PFSK-1 (cell line): Measurements from ENCODE around the gene APC2.

ENCODE experiments used
- FOXP2 ChIP-seq: optimal IDR thresholded peaks from 2 replicates; pipeline ENCODE3; 2011; ENCODE audit warnings: borderline replicate concordance, control low read depth, inconsistent platforms; ENCODE audit not compliant: insufficient read depth; ENCODE audit errors: extremely low read length, extremely low read depth
- POLR2AphosphoS5 ChIP-seq: IDR thresholded peaks from 2 replicates; pipeline ENCODE4 v1.6.1; 2012; ENCODE audit warnings: low read depth, mild to moderate bottlenecking, control low read depth, low read length, moderate library complexity
- SIN3A ChIP-seq: IDR thresholded peaks from 2 replicates; pipeline ENCODE4 v1.6.1; 2012; ENCODE audit warnings: mild to moderate bottlenecking, low read length, moderate library complexity, borderline replicate concordance; ENCODE audit not compliant: insufficient read depth
- TAF1 ChIP-seq: IDR thresholded peaks from 2 replicates; pipeline ENCODE4 v1.6.1; 2012; ENCODE audit warnings: low read length, control low read depth, borderline replicate concordance; ENCODE audit not compliant: insufficient read depth
- TF ChIP-seq, protein P1 (sequence below), 2 experiments: IDR thresholded peaks; 2 replicates each; pipeline versions ENCODE4 v1.6.1 to v1.8.0; 2011 to 2012; ENCODE audit warnings: low read depth in 2 of 2, low read length in 2 of 2, control low read depth in 1 of 2, inconsistent platforms in 1 of 2, mild to moderate bottlenecking in 1 of 2, moderate library complexity in 1 of 2; ENCODE audit not compliant: insufficient read depth in 1 of 2

Gene APC2

DNA sequence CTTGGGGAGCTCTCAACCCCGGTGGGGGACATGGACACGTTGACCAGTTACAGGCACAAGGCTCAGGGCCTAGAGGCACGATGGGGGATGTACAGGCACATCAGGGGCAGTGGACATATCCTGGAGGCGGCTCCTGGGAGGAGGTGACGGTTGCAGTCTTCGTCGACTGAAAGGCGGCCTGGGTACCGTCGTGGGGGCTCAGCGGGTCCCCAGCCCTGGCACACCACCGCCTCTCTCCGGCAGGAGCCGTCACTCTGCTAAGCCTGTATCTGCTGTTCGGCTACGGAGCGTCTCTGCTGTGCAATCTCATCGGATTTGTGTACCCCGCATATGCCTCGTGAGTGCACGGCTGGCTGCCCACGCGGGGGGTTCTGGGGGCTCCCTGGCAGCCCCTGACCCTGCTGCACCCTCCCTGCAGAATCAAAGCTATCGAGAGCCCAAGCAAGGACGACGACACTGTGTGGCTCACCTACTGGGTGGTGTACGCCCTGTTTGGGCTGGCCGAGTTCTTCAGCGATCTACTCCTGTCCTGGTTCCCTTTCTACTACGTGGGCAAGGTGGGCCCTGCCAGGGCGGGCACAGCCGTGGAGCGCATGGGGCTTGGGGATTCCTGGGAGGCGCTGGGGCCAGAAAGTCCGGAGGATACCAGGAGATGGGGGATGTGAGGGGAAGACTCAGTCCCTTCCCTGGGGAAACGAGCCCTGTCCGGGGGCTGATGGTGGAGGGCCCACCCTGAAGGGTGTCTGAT, 45.3 kb downstream of the APC2 start:
- TF ChIP-seq TAF1: no peak
- no peak for TF ChIP-seq FOXP2
- TF ChIP-seq, protein P1, sequence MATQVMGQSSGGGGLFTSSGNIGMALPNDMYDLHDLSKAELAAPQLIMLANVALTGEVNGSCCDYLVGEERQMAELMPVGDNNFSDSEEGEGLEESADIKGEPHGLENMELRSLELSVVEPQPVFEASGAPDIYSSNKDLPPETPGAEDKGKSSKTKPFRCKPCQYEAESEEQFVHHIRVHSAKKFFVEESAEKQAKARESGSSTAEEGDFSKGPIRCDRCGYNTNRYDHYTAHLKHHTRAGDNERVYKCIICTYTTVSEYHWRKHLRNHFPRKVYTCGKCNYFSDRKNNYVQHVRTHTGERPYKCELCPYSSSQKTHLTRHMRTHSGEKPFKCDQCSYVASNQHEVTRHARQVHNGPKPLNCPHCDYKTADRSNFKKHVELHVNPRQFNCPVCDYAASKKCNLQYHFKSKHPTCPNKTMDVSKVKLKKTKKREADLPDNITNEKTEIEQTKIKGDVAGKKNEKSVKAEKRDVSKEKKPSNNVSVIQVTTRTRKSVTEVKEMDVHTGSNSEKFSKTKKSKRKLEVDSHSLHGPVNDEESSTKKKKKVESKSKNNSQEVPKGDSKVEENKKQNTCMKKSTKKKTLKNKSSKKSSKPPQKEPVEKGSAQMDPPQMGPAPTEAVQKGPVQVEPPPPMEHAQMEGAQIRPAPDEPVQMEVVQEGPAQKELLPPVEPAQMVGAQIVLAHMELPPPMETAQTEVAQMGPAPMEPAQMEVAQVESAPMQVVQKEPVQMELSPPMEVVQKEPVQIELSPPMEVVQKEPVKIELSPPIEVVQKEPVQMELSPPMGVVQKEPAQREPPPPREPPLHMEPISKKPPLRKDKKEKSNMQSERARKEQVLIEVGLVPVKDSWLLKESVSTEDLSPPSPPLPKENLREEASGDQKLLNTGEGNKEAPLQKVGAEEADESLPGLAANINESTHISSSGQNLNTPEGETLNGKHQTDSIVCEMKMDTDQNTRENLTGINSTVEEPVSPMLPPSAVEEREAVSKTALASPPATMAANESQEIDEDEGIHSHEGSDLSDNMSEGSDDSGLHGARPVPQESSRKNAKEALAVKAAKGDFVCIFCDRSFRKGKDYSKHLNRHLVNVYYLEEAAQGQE (IDR thresholded peaks at IDR 0.05; ENCODE audit: insufficient read depth in 1 of 2, low read depth in 2 of 2, low read length in 2 of 2): no peak
- TF ChIP-seq SIN3A: no peak
- no peak for TF ChIP-seq POLR2AphosphoS5

DNA sequence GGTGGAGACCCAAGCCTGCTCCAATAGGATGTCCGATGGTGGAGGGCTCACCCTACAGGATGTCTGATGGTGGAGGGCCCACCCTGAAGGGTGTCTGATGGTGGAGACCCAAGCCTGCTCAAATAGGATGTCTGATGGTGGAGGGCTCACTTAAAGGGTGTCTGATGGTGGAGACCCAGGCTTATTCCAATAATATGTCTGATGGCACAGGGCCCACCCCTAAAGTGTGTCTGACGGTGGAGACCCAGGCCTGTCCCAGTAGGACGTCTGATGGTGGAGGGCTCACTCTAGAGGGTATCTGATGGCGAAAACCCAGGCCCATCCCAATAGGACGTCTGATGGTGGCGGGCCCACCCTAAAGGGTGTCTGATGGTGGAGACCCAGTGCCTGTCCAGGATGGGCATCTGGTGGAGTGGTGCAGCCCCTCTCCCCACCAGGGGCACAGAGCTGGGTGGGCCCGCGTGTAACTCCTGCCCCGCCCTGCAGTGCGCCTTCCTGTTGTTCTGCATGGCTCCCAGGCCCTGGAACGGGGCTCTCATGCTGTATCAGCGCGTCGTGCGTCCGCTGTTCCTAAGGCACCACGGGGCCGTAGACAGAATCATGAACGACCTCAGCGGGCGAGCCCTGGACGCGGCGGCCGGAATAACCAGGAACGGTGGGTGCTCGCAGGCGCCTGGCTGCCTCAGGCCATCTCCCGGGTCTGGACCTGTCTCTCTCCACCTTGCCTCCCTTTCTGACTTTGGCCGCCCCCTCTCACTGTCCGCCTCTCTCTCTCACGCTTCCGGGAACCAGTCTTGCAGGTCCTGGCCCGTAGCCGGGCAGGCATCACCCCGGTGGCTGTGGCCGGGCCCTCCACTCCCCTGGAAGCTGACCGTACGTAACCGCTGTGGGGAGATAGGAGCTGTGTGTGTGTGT, 46.1 kb downstream of the APC2 start:
- TF ChIP-seq FOXP2: no peak
- TF ChIP-seq TAF1: no peak
- TF ChIP-seq POLR2AphosphoS5: no peak
- TF ChIP-seq, protein P1 (IDR thresholded peaks at IDR 0.05; ENCODE audit: insufficient read depth in 1 of 2, low read depth in 2 of 2, low read length in 2 of 2): no peak
- no peak for TF ChIP-seq SIN3A

DNA sequence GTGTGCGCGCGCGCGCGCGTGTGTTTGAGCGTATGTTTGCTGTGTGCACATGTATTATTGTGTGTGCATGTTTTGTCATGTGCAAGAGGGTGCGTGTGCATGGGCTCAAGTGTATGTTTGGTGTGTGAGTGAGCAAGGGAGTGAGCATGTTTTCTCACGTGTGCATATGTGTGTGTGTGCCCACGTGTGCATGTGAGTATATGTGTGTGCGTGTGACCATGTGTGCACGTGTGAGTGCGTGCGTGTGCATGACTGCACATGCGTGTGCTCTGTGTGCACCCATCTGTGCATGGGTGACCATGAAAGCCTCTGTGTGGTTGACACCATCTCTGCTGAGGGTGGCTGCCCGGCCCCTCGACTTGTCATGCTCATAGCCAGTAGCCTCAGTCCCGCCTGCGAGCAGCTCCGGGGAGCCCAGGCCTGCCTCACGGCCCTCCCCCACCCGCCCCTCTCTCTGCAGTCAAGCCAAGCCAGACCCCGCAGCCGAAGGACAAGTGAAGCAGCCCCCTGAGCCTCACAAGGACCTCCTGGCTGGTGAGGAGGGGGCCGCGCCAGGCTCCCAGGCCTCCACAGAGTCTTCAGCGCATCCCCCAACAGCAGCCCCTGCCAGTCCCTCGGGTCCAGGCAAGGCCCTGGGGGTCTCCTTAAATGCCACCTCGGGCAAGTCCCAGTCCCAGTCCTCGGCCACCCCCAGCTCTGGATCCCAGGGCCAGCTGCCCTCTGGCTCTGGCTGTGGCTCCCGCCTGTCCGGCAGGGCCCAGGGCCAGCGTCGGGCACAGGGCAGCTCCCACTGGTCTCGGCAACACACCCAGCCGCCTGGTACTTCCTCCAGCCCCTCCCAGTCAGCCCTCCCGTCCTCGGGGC, 47.0 kb downstream of the APC2 start:
- TF ChIP-seq POLR2AphosphoS5 (no peak), TAF1 (no peak), SIN3A (no peak), FOXP2 (no peak)
- TF ChIP-seq, protein P1 (IDR thresholded peaks at IDR 0.05; ENCODE audit: insufficient read depth in 1 of 2, low read depth in 2 of 2, low read length in 2 of 2): no peak

DNA sequence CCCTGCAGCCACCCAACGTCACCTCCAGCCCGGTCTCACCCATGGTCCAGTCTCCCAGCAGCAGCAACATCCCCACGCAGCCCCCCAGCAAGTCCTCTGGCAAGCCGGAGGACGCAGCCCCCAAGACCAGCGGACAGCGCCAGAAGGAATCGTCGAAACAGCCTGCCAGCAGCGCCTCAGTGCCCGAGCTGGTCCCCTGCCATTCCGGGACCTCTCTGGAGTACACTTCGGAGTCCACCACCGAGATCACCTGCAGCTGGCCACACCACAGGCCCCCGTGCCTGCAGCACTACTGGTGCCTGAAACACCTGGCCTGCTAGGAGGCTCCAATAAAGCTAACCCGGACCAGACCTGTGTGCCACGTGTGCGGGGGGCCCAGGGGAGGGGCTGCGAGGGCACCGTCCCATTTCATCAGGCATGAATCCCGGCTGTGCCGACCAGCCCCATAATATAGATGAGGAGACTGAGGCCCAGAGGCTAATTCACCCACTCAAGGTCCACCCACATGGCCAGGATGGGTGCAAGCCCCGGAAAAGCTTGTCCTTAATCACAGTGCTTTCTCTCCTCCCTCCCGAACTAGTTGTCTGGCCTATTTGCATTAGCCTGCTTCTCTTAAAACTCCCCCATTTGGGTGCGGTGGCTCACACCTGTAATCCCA, 47.8 kb downstream of the APC2 start:
- TF ChIP-seq FOXP2 (no peak), SIN3A (no peak), POLR2AphosphoS5 (no peak), TAF1 (no peak)
- TF ChIP-seq, protein P1 (IDR thresholded peaks at IDR 0.05; ENCODE audit: insufficient read depth in 1 of 2, low read depth in 2 of 2, low read length in 2 of 2): no peak
